HL-60 (cell line): ENCODE data around the gene RASSF9.

ENCODE experiments used
- DNase-seq, 2 experiments: peaks; one replicate each; pipeline ENCODE4 v3.0.0-alpha.2; 2010 to 2020; ENCODE audit warnings: low read depth in 1 of 2, low spot score in 1 of 2
- H3K27ac ChIP-seq: fragments of 250-450 bp; sonication (Bioruptor Pico); replicated peaks from 2 replicates; pipeline ENCODE4 v1.5.1; 2020; ENCODE audit warnings: mild to moderate bottlenecking, moderate library complexity
- H3K27me3 ChIP-seq: fragments of 250-450 bp; sonication (Bioruptor Pico); 2 replicates; pipeline ENCODE4 v1.5.1; 2021; ENCODE audit warnings: mild to moderate bottlenecking, moderate library complexity; ENCODE audit not compliant: insufficient read depth, poor library complexity, severe bottlenecking
- H3K4me3 ChIP-seq: replicated peaks from 2 replicates; pipeline ENCODE4 v1.5.1; 2011; ENCODE audit warnings: mild to moderate bottlenecking, control low read depth, low read length; ENCODE audit not compliant: insufficient read depth
- CTCF ChIP-seq: IDR thresholded peaks from one replicate; pipeline ENCODE4 v1.5.1; 2011; ENCODE audit warnings: low read length, control low read depth, inconsistent platforms; ENCODE audit not compliant: insufficient read depth
- GABPA ChIP-seq: IDR thresholded peaks from 2 replicates; pipeline ENCODE4 v1.6.1; 2012; ENCODE audit warnings: low read depth
- POLR2AphosphoS5 ChIP-seq: IDR thresholded peaks from 2 replicates; pipeline ENCODE4 v1.6.1; 2012; ENCODE audit warnings: low read depth
- REST ChIP-seq: IDR thresholded peaks from 2 replicates; pipeline ENCODE4 v1.6.1; 2012; ENCODE audit warnings: low read depth; ENCODE audit not compliant: insufficient replicate concordance
- SPI1 ChIP-seq: IDR thresholded peaks from 2 replicates; pipeline ENCODE4 v1.6.1; 2012; ENCODE audit warnings: low read depth, mild to moderate bottlenecking, borderline replicate concordance

The RASSF9 gene

GRCh38 chr12:85775091-85775490 is 61.1 kb downstream of the RASSF9 start:
- TF ChIP-seq CTCF (no peak), REST (no peak), POLR2AphosphoS5 (no peak), GABPA (no peak), SPI1 (no peak)
- Histone ChIP-seq H3K27ac (no peak overlapping the region), H3K4me3 (no peak overlapping the region), H3K27me3 (no peaks in the 10 kb centered on the region)
- no peak for DNase-seq

- DNase-seq, result no peak
- H3K4me3 ChIP-seq, result no peak overlapping the region
- H3K27me3 ChIP-seq, result no peaks in the 10 kb centered on the region
- H3K27ac ChIP-seq, result no peak overlapping the region
- TF ChIP-seq SPI1, result no peak
- no peak for TF ChIP-seq CTCF
- TF ChIP-seq POLR2AphosphoS5, result no peak
- TF ChIP-seq GABPA, result no peak
Observed at GRCh38 chr12:85765453-85765869, 70.7 kb downstream of the RASSF9 start.

GRCh38 chr12:85759623-85760022 is 76.6 kb downstream of the RASSF9 start:
- Histone ChIP-seq H3K4me3 (no peak overlapping the region), H3K27ac (no peak overlapping the region), H3K27me3 (no peaks in the 10 kb centered on the region)
- TF ChIP-seq GABPA (no peak), REST (no peak), CTCF (no peak), POLR2AphosphoS5 (no peak), SPI1 (no peak)
- no peak for DNase-seq

GRCh38 chr12:85759091-85759490 is 77.1 kb downstream of the RASSF9 start:
- Histone ChIP-seq H3K27me3 (no peaks in the 10 kb centered on the region), H3K4me3 (no peak overlapping the region), H3K27ac (no peak overlapping the region)
- TF ChIP-seq SPI1, result no peak
- no peak for DNase-seq
